K562 (cell line): ENCODE data around the gene GFM2. TPM values are rescaled to one million over a fixed set of nuclear protein-coding genes. Genes with fewer than 3 reads are reported as not detected.
A peak's percentile ranks its signal among the peaks of the same experiment; 100 is the strongest.

Source experiments
- CBFA2T3 ChIP-seq: fragments of 450-650 bp; IDR thresholded peaks from 2 replicates; pipeline ENCODE4 v1.6.1; 2017
- EWSR1 ChIP-seq: fragments of 450-650 bp; IDR thresholded peaks from 2 replicates; pipeline ENCODE4 v1.6.1; 2018; ENCODE audit warnings: borderline replicate concordance, mild to moderate bottlenecking, low read depth, moderate library complexity; ENCODE audit not compliant: partially characterized antibody
- HDAC1 ChIP-seq, 2 experiments: fragments of 450-650 bp; IDR thresholded peaks; 2 replicates each; pipeline ENCODE4 v1.6.1; 2016 to 2017; ENCODE audit warnings: inconsistent platforms in 1 of 2, mild to moderate bottlenecking in 1 of 2, moderate library complexity in 1 of 2
- HDGF ChIP-seq: fragments of 450-650 bp; IDR thresholded peaks from 2 replicates; pipeline ENCODE4 v1.6.1; 2016
- KAT2B ChIP-seq: IDR thresholded peaks from one replicate; pipeline ENCODE4 v1.6.1; 2012; ENCODE audit warnings: low read depth, mild to moderate bottlenecking, control low read depth, inconsistent platforms, low read length, moderate library complexity
- KLF10 ChIP-seq: fragments of 250-450 bp; sonication (Bioruptor Pico); IDR thresholded peaks from 2 replicates; pipeline ENCODE4 v1.6.1; 2021; ENCODE audit warnings: matching md5 sums
- L3MBTL2 ChIP-seq: fragments of 450-650 bp; IDR thresholded peaks from 2 replicates; pipeline ENCODE4 v1.6.1; 2016; ENCODE audit warnings: mild to moderate bottlenecking, moderate library complexity
- MEIS2 ChIP-seq: fragments of 450-650 bp; IDR thresholded peaks from 2 replicates; pipeline ENCODE4 v1.6.1; 2014; ENCODE audit warnings: mild to moderate bottlenecking; ENCODE audit not compliant: partially characterized antibody
- PCBP1 ChIP-seq: fragments of 200-400 bp; formaldehyde crosslinking; IDR thresholded peaks from 2 replicates; pipeline ENCODE4 v1.6.1; 2018; ENCODE audit warnings: mild to moderate bottlenecking, low read depth, low read length; ENCODE audit not compliant: poor library complexity, severe bottlenecking
- REST ChIP-seq, 2 experiments: fragments of 450-650 bp; formaldehyde crosslinking in 1 of 2; IDR thresholded peaks; 2 replicates each; pipeline versions ENCODE4 v1.4.0 to v1.6.1; 2014 to 2020; ENCODE audit warnings: mild to moderate bottlenecking in 2 of 2, borderline replicate concordance in 1 of 2, low read depth in 1 of 2
- SMAD1 ChIP-seq: fragments of 150-350 bp; IDR thresholded peaks from 2 replicates; pipeline ENCODE4 v1.6.1; 2014; ENCODE audit warnings: low read length, low read depth; ENCODE audit not compliant: partially characterized antibody
- SUPT5H ChIP-seq: fragments of 450-650 bp; IDR thresholded peaks from 2 replicates; pipeline ENCODE4 v1.6.1; 2016
- TAF7 ChIP-seq: fragments of 450-650 bp; IDR thresholded peaks from 2 replicates; pipeline ENCODE4 v1.6.1; 2016; ENCODE audit warnings: missing genetic modification characterization, missing compliant biosample characterization
- TAL1 ChIP-seq: fragments of 450-650 bp; IDR thresholded peaks from 2 replicates; pipeline ENCODE4 v1.6.1; 2016; ENCODE audit warnings: mild to moderate bottlenecking
- ZBTB12 ChIP-seq: fragments of 250-450 bp; sonication (Bioruptor Pico); IDR thresholded peaks from 2 replicates; pipeline ENCODE4 v1.4.0; 2020
- ZNF449 ChIP-seq: fragments of 250-450 bp; sonication (Bioruptor Pico); IDR thresholded peaks from 2 replicates; pipeline ENCODE4 v1.8.0; 2022; ENCODE audit warnings: moderate library complexity, mild to moderate bottlenecking, inconsistent platforms
- ZNF561 ChIP-seq: fragments of 450-650 bp; formaldehyde crosslinking; conservative IDR thresholded peaks from 2 replicates; pipeline ENCODE4 v1.4.0; 2020; ENCODE audit warnings: mild to moderate bottlenecking, moderate library complexity
- ZNF717 ChIP-seq: fragments of 250-450 bp; sonication (Bioruptor Pico); IDR thresholded peaks from 2 replicates; pipeline ENCODE4 v1.5.0; 2021
- ZSCAN29 ChIP-seq: fragments of 450-650 bp; IDR thresholded peaks from 2 replicates; pipeline ENCODE4 v1.6.1; 2017
- polyA plus RNA-seq, 8 experiments: library from polyadenylated mRNA; depleted of rRNA in 4 of 8; stranded (reverse) in 5 of 8; unstranded in 3 of 8; fragments of >200 nt; fragmentation: Nextera tagmentation in 2 of 8; fragmentation: Illumina TruSeq in 1 of 8; extraction: Ambion mirVana in 2 of 8; extraction: Trizol in 1 of 8; gene quantifications; 2 replicates each; pipeline versions ENCODE4 v1.2.1 to v1.2.3, GENCODE V29; 2011 to 2014; ENCODE audit warnings: inconsistent platforms in 1 of 8, missing spikeins in 1 of 8
- total RNA-seq, 7 experiments: library from RNA; depleted of rRNA in 6 of 7; stranded (reverse); fragments of >200 nt in 6 of 7; fragmentation: Illumina TruSeq in 2 of 7; extraction: Trizol in 2 of 7; gene quantifications; 2 replicates each; pipeline versions ENCODE4 v1.2.1 to v1.2.3, GENCODE V29; 2011 to 2021; ENCODE audit warnings: low replicate concordance in 1 of 7

The GFM2 gene
- total and polyA plus RNA-seq, 9 of the 15 experiments (the other 6 are each of a cell fraction or from before 2014, with no cell fraction given) = 32.8 to 78.2 (median 52.5) TPM

- no peak for TF ChIP-seq ZBTB12 (CRISPR knock-in tag)
- TF ChIP-seq REST (IDR thresholded peaks at IDR 0.05; ENCODE audit: borderline replicate concordance) = no peak
- 0 out of 2 replicates have a peak, but pooled peaks have one; percentile 34 for TF ChIP-seq REST (CRISPR knock-in tag; IDR thresholded peaks at IDR 0.05; ENCODE audit: low read depth)
- peak; percentile 91 for TF ChIP-seq SUPT5H
- TF ChIP-seq EWSR1 = no peak
- peak; percentile 31 for TF ChIP-seq PCBP1
- no peak for TF ChIP-seq TAL1
- TF ChIP-seq L3MBTL2 = peak; percentile 78
- no peak for TF ChIP-seq CBFA2T3
- no peak for TF ChIP-seq ZSCAN29
- TF ChIP-seq HDGF = no peak
- TF ChIP-seq KAT2B = no peak
- no peak for TF ChIP-seq SMAD1
- TF ChIP-seq ZNF717 (CRISPR knock-in tag) = no peak
- no peak for TF ChIP-seq TAF7 (tag)
- no peak for TF ChIP-seq ZNF561 (CRISPR knock-in tag)
- peak in 1 of 2 experiments; percentile 21; a peak in 1 of 4 replicates for TF ChIP-seq HDAC1 (IDR thresholded peaks at IDR 0.05)
- TF ChIP-seq ZNF449 = no peak
- TF ChIP-seq KLF10 (CRISPR knock-in tag) = no peak
- no peak for TF ChIP-seq MEIS2
Measured at GRCh38 chr5:74684900-74685851, 81.7 kb downstream of the GFM2 start, which contains the start of gene HEXB (continued).
